Astrocyte (in vitro differentiated cells and primary cell): ENCODE measurements around the gene TRPM2. TPM values are rescaled to one million over a fixed set of nuclear protein-coding genes. Genes with fewer than 3 reads are reported as not detected.

Experiments
- DNase-seq: peaks from one replicate; pipeline ENCODE4 v3.0.0-alpha.2; 2010; ENCODE audit warnings: low read depth
- FAIRE-seq: peaks from 2 replicates; lab custom pipeline; 2011; peaks lifted over from hg19 to GRCh38; lab: Jason Lieb, UNC
- H2AFZ ChIP-seq: 2 replicates; pipeline ENCODE4 v1.6.0; 2012; ENCODE audit warnings: low read depth, low read length, inconsistent platforms
- H3K27ac ChIP-seq: 2 replicates; pipeline ENCODE4 v1.5.1; 2011; ENCODE audit warnings: low read depth, low read length, inconsistent platforms
- H3K27me3 ChIP-seq: 2 replicates; pipeline ENCODE4 v1.6.0; 2011; ENCODE audit warnings: low read length, inconsistent platforms; ENCODE audit not compliant: insufficient read depth
- H3K36me3 ChIP-seq: 2 replicates; pipeline ENCODE4 v1.5.1; 2011; ENCODE audit warnings: low read length, inconsistent platforms; ENCODE audit not compliant: insufficient read depth
- H3K4me1 ChIP-seq: 2 replicates; pipeline ENCODE4 v1.5.1; 2011; ENCODE audit warnings: low read length, inconsistent platforms; ENCODE audit not compliant: insufficient read depth
- H3K4me2 ChIP-seq: 2 replicates; pipeline ENCODE4 v1.6.0; 2012; ENCODE audit warnings: low read length, inconsistent platforms
- H3K4me3 ChIP-seq: 2 replicates; pipeline ENCODE4 v1.5.1; 2011; ENCODE audit warnings: low read depth, mild to moderate bottlenecking, low read length, inconsistent platforms; ENCODE audit not compliant: insufficient read depth
- H3K79me2 ChIP-seq: 2 replicates; pipeline ENCODE4 v1.6.0; 2012; ENCODE audit warnings: mild to moderate bottlenecking, low read length, inconsistent platforms; ENCODE audit not compliant: insufficient read depth
- H3K9ac ChIP-seq: 2 replicates; pipeline ENCODE4 v1.6.0; 2012; ENCODE audit warnings: mild to moderate bottlenecking, low read length, inconsistent platforms
- H3K9me3 ChIP-seq: 2 replicates; pipeline ENCODE4 v1.5.1; 2012; ENCODE audit warnings: low read depth, mild to moderate bottlenecking, low read length, inconsistent platforms; ENCODE audit not compliant: insufficient read depth
- H4K20me1 ChIP-seq: 2 replicates; pipeline ENCODE4 v1.6.0; 2012; ENCODE audit warnings: low read length, inconsistent platforms; ENCODE audit not compliant: insufficient read depth
- H3K27ac Mint-ChIP-seq: one replicate; pipeline ENCODE4 v1.8.0; 2021; ENCODE audit warnings: mild to moderate bottlenecking, mixed read lengths; ENCODE audit not compliant: unreplicated experiment
- H3K27me3 Mint-ChIP-seq: one replicate; pipeline ENCODE4 v1.8.0; 2021; ENCODE audit warnings: low read depth, mixed read lengths; ENCODE audit not compliant: unreplicated experiment
- H3K36me3 Mint-ChIP-seq: one replicate; pipeline ENCODE4 v1.8.0; 2021; ENCODE audit warnings: low read depth, mixed read lengths; ENCODE audit not compliant: unreplicated experiment
- H3K4me1 Mint-ChIP-seq: one replicate; pipeline ENCODE4 v1.8.0; 2021; ENCODE audit warnings: low read depth, mixed read lengths; ENCODE audit not compliant: unreplicated experiment
- H3K4me3 Mint-ChIP-seq: one replicate; pipeline ENCODE4 v1.8.0; 2021; ENCODE audit warnings: mild to moderate bottlenecking, moderate library complexity, mixed read lengths; ENCODE audit not compliant: unreplicated experiment
- H3K9me3 Mint-ChIP-seq: one replicate; pipeline ENCODE4 v1.8.0; 2021; ENCODE audit warnings: mild to moderate bottlenecking, mixed read lengths; ENCODE audit not compliant: unreplicated experiment
- EZH2 ChIP-seq: IDR thresholded peaks from 2 replicates; pipeline ENCODE4 v1.6.1; 2012; ENCODE audit warnings: mild to moderate bottlenecking, low read length, inconsistent platforms; ENCODE audit not compliant: insufficient read depth
- total RNA-seq: library from RNA; stranded (reverse); gene quantifications from 2 replicates; pipeline ENCODE4 v1.2.1, GENCODE V29; 2021
- TF ChIP-seq, protein P1 (sequence below): IDR thresholded peaks from 2 replicates; pipeline ENCODE4 v1.5.1; 2011; ENCODE audit warnings: low read depth, mild to moderate bottlenecking, inconsistent platforms, low read length, moderate library complexity; ENCODE audit not compliant: insufficient read depth

Gene TRPM2
- total RNA-seq, 1 donor from 2014 or later: 0.79 TPM

DNA sequence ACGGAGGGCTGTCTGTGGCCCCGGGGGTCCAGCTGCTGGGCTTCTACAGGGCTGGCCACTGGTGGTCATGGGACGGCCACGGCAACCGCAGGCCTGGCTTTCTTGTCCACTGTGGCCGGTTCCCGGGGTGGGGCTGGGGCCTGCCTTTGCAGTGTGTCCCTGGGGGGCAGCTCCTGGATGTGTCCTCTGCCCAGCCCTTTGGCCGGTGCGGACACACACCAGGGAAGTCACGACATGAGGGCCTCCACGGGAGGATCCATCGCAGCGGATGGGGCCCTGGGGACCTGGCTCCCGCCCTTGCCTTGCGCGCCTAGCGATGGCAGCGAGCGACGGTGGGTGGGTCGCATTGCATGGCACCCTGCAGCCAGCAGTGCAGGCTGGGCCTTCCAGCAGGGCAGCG, 35.5 kb upstream of the TRPM2 start:
- Mint-ChIP-seq H3K27me3 (no peaks in the 10 kb centered on the region), H3K27ac (no peak overlapping the region), H3K9me3 (no peaks in the 10 kb centered on the region), H3K4me3 (no peak overlapping the region), H3K36me3 (peaks cover 6% of the 10 kb centered on the region), H3K4me1 (no peaks in the 10 kb centered on the region)
- TF ChIP-seq EZH2: no peak
- no peak overlapping the region for H3K4me2 ChIP-seq
- H3K9me3 ChIP-seq: no peaks in the 10 kb centered on the region
- FAIRE-seq (no peak), DNase-seq (no peak)
- H4K20me1 ChIP-seq: peaks cover 4% of the 10 kb centered on the region
- H3K9ac ChIP-seq: no peak overlapping the region
- H3K4me1 ChIP-seq: no peaks in the 10 kb centered on the region
- no peak overlapping the region for H3K4me3 ChIP-seq
- no peak overlapping the region for H3K27ac ChIP-seq
- H2AFZ ChIP-seq: no peak overlapping the region
- H3K27me3 ChIP-seq: no peaks in the 10 kb centered on the region
- no peaks in the 10 kb centered on the region for H3K79me2 ChIP-seq
- no peaks in the 10 kb centered on the region for H3K36me3 ChIP-seq

DNA sequence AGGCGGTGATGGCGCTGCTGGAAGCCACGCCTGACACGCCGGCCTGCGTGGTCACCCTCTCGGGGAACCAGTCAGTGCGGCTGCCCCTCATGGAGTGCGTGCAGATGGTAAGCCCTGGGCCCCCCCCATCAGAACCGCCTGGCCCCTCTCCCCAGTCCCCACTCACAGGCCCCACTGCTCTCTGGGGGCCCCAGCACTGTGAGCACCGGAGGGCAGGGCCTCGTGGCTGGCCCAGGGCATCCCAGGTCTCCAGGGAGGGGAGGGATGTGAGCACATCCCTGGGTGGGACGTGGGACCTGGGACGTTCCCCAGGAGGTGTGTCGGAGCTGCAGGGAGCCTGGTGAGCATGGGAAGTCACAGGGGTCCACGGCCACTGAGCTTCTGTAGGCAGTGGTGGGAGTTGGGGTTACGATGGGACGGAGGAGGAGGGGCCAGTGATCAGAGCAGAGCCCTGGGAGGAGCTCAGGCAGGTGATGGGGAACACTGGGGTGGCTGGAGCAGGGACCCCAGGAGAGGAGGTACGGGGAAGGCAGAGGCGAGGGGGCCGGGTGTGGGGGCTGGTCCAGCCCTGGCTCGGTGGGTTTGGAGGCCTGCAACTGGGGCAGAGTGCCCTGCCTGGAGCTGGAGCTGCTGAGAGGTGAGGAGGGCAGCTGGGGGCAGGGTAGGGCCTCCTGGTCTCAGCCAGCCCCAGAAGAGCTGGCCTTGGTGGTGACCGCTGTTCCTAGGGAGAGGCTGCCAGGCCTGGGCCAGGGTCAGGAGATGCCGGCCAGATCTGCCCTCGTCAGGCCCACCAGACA, 34.7 kb upstream of the TRPM2 start:
- H3K27ac Mint-ChIP-seq: no peak overlapping the region
- H3K27ac ChIP-seq: no peak overlapping the region
- H3K4me2 ChIP-seq: no peak overlapping the region
- peaks cover 6% of the 10 kb centered on the region for H3K36me3 Mint-ChIP-seq
- H4K20me1 ChIP-seq: peaks cover 4% of the 10 kb centered on the region
- H3K4me3 ChIP-seq: no peak overlapping the region
- no peak for TF ChIP-seq EZH2
- TF ChIP-seq, protein P1, sequence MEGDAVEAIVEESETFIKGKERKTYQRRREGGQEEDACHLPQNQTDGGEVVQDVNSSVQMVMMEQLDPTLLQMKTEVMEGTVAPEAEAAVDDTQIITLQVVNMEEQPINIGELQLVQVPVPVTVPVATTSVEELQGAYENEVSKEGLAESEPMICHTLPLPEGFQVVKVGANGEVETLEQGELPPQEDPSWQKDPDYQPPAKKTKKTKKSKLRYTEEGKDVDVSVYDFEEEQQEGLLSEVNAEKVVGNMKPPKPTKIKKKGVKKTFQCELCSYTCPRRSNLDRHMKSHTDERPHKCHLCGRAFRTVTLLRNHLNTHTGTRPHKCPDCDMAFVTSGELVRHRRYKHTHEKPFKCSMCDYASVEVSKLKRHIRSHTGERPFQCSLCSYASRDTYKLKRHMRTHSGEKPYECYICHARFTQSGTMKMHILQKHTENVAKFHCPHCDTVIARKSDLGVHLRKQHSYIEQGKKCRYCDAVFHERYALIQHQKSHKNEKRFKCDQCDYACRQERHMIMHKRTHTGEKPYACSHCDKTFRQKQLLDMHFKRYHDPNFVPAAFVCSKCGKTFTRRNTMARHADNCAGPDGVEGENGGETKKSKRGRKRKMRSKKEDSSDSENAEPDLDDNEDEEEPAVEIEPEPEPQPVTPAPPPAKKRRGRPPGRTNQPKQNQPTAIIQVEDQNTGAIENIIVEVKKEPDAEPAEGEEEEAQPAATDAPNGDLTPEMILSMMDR: no peak
- H3K36me3 ChIP-seq: no peaks in the 10 kb centered on the region
- H2AFZ ChIP-seq: no peak overlapping the region
- no peaks in the 10 kb centered on the region for H3K9me3 Mint-ChIP-seq
- no peaks in the 10 kb centered on the region for H3K27me3 Mint-ChIP-seq
- no peaks in the 10 kb centered on the region for H3K79me2 ChIP-seq
- DNase-seq (no peak), FAIRE-seq (no peak)
- no peaks in the 10 kb centered on the region for H3K4me1 Mint-ChIP-seq
- no peaks in the 10 kb centered on the region for H3K9me3 ChIP-seq
- H3K9ac ChIP-seq: no peak overlapping the region
- H3K27me3 ChIP-seq: no peaks in the 10 kb centered on the region
- no peak overlapping the region for H3K4me3 Mint-ChIP-seq
- H3K4me1 ChIP-seq: no peaks in the 10 kb centered on the region

DNA sequence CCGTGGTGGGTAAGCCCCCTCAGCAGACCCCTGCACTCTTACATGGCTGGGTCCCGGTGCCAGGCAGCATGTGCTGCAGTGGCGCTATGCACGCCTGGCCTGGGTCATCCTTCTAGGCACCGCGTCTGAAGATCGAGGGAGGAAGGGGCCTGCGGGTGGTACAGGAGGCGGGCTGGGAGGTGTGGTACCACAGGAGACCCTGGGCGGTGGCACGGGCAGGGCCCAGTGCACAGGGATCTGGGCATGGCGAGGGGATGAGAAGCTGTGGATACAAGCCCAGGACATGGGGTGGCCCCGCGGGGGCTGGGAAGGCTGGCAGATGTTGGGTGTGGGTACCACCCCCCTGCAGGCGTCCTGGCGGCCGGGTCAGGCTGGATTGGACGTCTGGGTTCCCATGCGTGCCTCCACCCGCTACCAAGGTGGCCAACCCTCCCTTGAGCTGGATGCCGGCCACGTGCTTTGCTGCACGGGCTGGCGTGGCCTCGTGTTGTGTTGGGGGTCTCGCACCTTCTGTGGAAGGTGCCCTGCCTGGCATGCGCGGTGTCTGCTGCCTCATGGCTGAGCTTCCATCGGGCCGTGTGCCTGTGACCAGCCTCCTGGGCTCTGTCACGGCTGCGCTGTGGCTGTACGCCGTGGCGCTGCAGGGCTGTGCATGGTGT, 33.9 kb upstream of the TRPM2 start:
- H2AFZ ChIP-seq: no peak overlapping the region
- FAIRE-seq (no peak), DNase-seq (no peak)
- H3K27me3 ChIP-seq: no peaks in the 10 kb centered on the region
- Mint-ChIP-seq H3K4me1 (no peaks in the 10 kb centered on the region), H3K36me3 (peaks cover 6% of the 10 kb centered on the region), H3K9me3 (no peaks in the 10 kb centered on the region), H3K27me3 (no peaks in the 10 kb centered on the region), H3K27ac (no peak overlapping the region), H3K4me3 (no peak overlapping the region)
- H3K4me2 ChIP-seq: no peak overlapping the region
- H4K20me1 ChIP-seq: peaks cover 4% of the 10 kb centered on the region
- H3K9me3 ChIP-seq: no peaks in the 10 kb centered on the region
- H3K4me1 ChIP-seq: no peaks in the 10 kb centered on the region
- H3K27ac ChIP-seq: no peak overlapping the region
- H3K79me2 ChIP-seq: no peaks in the 10 kb centered on the region
- TF ChIP-seq, protein P1: no peak
- H3K9ac ChIP-seq: no peak overlapping the region
- no peaks in the 10 kb centered on the region for H3K36me3 ChIP-seq
- no peak overlapping the region for H3K4me3 ChIP-seq
